HepG2 (cell line): Measurements from ENCODE around the gene PHF2. TPM values are rescaled to one million over a fixed set of nuclear protein-coding genes. Genes with fewer than 3 reads are reported as not detected.

ENCODE experiments used
- ARID2 ChIP-seq: sonication (generic); formaldehyde crosslinking; IDR thresholded peaks from 2 replicates; pipeline ENCODE4 v1.8.1; 2022; ENCODE audit warnings: mild to moderate bottlenecking, missing genetic modification reagents, borderline replicate concordance
- HMGA1 ChIP-seq: sonication (generic); formaldehyde crosslinking; conservative IDR thresholded peaks from 2 replicates; pipeline ENCODE4 v1.4.0; 2020; ENCODE audit warnings: missing genetic modification reagents
- HOXA5 ChIP-seq: sonication (generic); formaldehyde crosslinking; IDR thresholded peaks from 2 replicates; pipeline ENCODE4 v1.4.0; 2020; ENCODE audit warnings: missing genetic modification reagents
- MIXL1 ChIP-seq: IDR thresholded peaks from 2 replicates; pipeline ENCODE4 v1.6.1; 2016
- PCBP2 ChIP-seq: fragments of 200-400 bp; formaldehyde crosslinking; optimal IDR thresholded peaks from 2 replicates; pipeline ENCODE3; 2018; ENCODE audit warnings: low read length, low read depth; ENCODE audit not compliant: poor library complexity, severe bottlenecking
- POGZ ChIP-seq: sonication (generic); formaldehyde crosslinking; IDR thresholded peaks from 2 replicates; pipeline ENCODE4 v1.4.0; 2020; ENCODE audit warnings: mild to moderate bottlenecking, missing genetic modification reagents
- SNAI1 ChIP-seq: sonication (generic); formaldehyde crosslinking; IDR thresholded peaks from 2 replicates; pipeline ENCODE4 v1.5.0; 2020; ENCODE audit warnings: mild to moderate bottlenecking, missing genetic modification reagents, borderline replicate concordance
- SRSF9 ChIP-seq: fragments of 200-400 bp; formaldehyde crosslinking; IDR thresholded peaks from 2 replicates; pipeline ENCODE4 v1.6.1; 2018; ENCODE audit warnings: borderline replicate concordance, mild to moderate bottlenecking, low read depth, low read length; ENCODE audit not compliant: insufficient read depth, poor library complexity, severe bottlenecking
- WIZ ChIP-seq: sonication (generic); formaldehyde crosslinking; IDR thresholded peaks from 2 replicates; pipeline ENCODE4 v1.5.1; 2020; ENCODE audit warnings: mild to moderate bottlenecking, missing genetic modification reagents
- ZBTB20 ChIP-seq: sonication (generic); formaldehyde crosslinking; IDR thresholded peaks from 2 replicates; pipeline ENCODE4 v1.8.1; 2023; ENCODE audit warnings: missing genetic modification reagents, low read depth, mild to moderate bottlenecking, borderline replicate concordance
- ZNF180 ChIP-seq: sonication (generic); formaldehyde crosslinking; IDR thresholded peaks from 2 replicates; pipeline ENCODE4 v1.4.0; 2020; ENCODE audit warnings: low read depth, missing genetic modification reagents, borderline replicate concordance
- ZNF616 ChIP-seq: sonication (generic); formaldehyde crosslinking; IDR thresholded peaks from 2 replicates; pipeline ENCODE4 v1.5.0; 2020; ENCODE audit warnings: low read depth, mild to moderate bottlenecking, missing genetic modification reagents
- ZNF644 ChIP-seq: IDR thresholded peaks from 2 replicates; pipeline ENCODE4 v1.6.1; 2016; ENCODE audit warnings: low read depth
- ZNF75D ChIP-seq: sonication (generic); formaldehyde crosslinking; IDR thresholded peaks from 2 replicates; pipeline ENCODE4 v1.8.1; 2023; ENCODE audit warnings: missing genetic modification reagents, mild to moderate bottlenecking, borderline replicate concordance
- ZNF788 ChIP-seq: sonication (generic); formaldehyde crosslinking; IDR thresholded peaks from 2 replicates; pipeline ENCODE4 v1.5.0; 2020; ENCODE audit warnings: mild to moderate bottlenecking, missing genetic modification reagents, borderline replicate concordance
- polyA plus RNA-seq, 8 experiments: library from polyadenylated mRNA; depleted of rRNA in 3 of 8; stranded (reverse) in 7 of 8; unstranded in 1 of 8; fragments of >200 nt; fragmentation: Illumina TruSeq in 4 of 8; extraction: Trizol in 4 of 8; gene quantifications; 2 replicates each; pipeline versions ENCODE4 v1.2.1 to v1.2.3, GENCODE V29; 2011 to 2016; ENCODE audit warnings: low read depth in 4 of 8, missing spikeins in 1 of 8, mixed read lengths in 1 of 8; ENCODE audit not compliant: insufficient read depth in 1 of 8
- total RNA-seq, 5 experiments: library from RNA; depleted of rRNA; stranded (reverse); fragments of >200 nt; fragmentation: Illumina TruSeq; extraction: Trizol; gene quantifications; 2 replicates each; pipeline ENCODE4 v1.2.3, GENCODE V29; 2016; ENCODE audit warnings: low read depth in 1 of 5
- TF ChIP-seq, protein P1 (sequence below): IDR thresholded peaks from 2 replicates; pipeline ENCODE4 v1.6.1; 2016; ENCODE audit warnings: mild to moderate bottlenecking, missing biosample characterization, missing genetic modification reagents
- TF ChIP-seq, protein P2 (sequence below): sonication (generic); formaldehyde crosslinking; IDR thresholded peaks from 2 replicates; pipeline ENCODE4; 2020; ENCODE audit warnings: missing genetic modification reagents, mild to moderate bottlenecking, borderline replicate concordance
- TF ChIP-seq, protein P3 (sequence below): sonication (generic); formaldehyde crosslinking; conservative IDR thresholded peaks from 2 replicates; pipeline ENCODE4 v1.4.0; 2020; ENCODE audit warnings: missing genetic modification reagents
- TF ChIP-seq, protein P4 (sequence below): sonication (generic); formaldehyde crosslinking; IDR thresholded peaks from 2 replicates; pipeline ENCODE4 v1.4.0; 2020; ENCODE audit warnings: mild to moderate bottlenecking, missing genetic modification reagents
- TF ChIP-seq, protein P5 (sequence below): sonication (generic); formaldehyde crosslinking; IDR thresholded peaks from 2 replicates; pipeline ENCODE4 v1.5.0; 2020; ENCODE audit warnings: missing genetic modification reagents
- TF ChIP-seq, protein P6 (sequence below): sonication (generic); formaldehyde crosslinking; IDR thresholded peaks from 2 replicates; pipeline ENCODE4 v1.5.0; 2020; ENCODE audit warnings: mild to moderate bottlenecking, low read depth, missing genetic modification reagents, borderline replicate concordance

The PHF2 gene
- total and polyA plus RNA-seq, 2 of the 13 experiments (the other 11 are each of a cell fraction or from before 2014, with no cell fraction given): 6.6 to 9.1 TPM

DNA sequence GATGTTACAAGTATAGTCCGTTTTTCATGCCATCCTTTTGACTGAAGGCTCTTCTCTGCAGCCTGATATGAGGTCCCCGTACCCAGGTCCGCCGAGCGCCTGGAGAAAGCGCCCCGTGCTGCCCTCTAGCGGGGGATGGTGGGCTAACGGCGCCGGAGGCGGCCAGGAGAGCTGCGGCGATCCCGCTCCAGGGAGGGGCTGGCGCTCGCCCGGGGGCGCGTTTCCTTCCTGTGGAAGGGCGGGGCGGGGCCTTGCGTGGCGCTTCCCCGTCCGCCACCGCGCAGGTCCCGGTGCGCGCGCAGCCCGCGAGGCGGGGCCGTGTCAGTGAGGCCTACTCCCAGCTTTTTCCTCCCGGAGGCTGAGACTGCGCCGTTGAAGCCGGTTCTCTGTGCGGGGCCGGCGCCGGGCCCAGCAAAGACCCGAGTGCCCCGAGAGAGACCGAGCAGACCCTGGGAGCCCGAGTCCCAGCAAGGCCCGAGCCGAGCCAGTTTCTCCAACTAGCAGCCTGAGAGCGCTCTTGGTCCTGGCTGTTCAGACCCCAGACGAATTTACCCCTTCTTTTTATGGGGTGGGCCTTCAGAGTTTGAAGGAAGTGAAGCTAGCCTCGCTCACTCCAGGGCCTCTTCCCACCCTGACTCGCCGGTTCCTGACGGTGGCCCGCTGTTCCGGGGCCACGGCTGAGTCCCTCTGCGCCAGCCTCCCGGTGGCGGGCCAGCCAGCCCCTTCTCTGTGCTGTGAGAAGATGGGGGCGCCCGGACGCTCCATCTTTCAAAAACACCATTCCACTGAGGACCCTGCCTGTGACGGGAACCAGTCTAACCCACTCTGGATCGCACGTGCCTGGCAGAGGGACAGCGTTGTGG, 9.7 kb upstream of the PHF2 start (continued):
- TF ChIP-seq, protein P1, sequence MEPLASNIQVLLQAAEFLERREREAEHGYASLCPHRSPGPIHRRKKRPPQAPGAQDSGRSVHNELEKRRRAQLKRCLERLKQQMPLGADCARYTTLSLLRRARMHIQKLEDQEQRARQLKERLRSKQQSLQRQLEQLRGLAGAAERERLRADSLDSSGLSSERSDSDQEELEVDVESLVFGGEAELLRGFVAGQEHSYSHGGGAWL (CRISPR knock-in tag): peak; percentile 66
- TF ChIP-seq, protein P2, sequence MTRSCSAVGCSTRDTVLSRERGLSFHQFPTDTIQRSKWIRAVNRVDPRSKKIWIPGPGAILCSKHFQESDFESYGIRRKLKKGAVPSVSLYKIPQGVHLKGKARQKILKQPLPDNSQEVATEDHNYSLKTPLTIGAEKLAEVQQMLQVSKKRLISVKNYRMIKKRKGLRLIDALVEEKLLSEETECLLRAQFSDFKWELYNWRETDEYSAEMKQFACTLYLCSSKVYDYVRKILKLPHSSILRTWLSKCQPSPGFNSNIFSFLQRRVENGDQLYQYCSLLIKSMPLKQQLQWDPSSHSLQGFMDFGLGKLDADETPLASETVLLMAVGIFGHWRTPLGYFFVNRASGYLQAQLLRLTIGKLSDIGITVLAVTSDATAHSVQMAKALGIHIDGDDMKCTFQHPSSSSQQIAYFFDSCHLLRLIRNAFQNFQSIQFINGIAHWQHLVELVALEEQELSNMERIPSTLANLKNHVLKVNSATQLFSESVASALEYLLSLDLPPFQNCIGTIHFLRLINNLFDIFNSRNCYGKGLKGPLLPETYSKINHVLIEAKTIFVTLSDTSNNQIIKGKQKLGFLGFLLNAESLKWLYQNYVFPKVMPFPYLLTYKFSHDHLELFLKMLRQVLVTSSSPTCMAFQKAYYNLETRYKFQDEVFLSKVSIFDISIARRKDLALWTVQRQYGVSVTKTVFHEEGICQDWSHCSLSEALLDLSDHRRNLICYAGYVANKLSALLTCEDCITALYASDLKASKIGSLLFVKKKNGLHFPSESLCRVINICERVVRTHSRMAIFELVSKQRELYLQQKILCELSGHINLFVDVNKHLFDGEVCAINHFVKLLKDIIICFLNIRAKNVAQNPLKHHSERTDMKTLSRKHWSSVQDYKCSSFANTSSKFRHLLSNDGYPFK: no peak
- TF ChIP-seq WIZ (CRISPR knock-in tag) (no peak), ZNF788 (CRISPR knock-in tag) (peak; percentile 77; the same call in 1 of the 2 replicates), ZNF644 (CRISPR knock-in tag) (0 out of 2 replicates have a peak, but pooled peaks have one; percentile 26), HOXA5 (CRISPR knock-in tag) (peak; percentile 78), SNAI1 (peak; percentile 83; the same call in 1 of the 2 replicates), ZBTB20 (no peak), ZNF616 (CRISPR knock-in tag) (peak; percentile 42; the same call in 1 of the 2 replicates), MIXL1 (CRISPR knock-in tag) (peak; percentile 33; the same call in 1 of the 2 replicates), ZNF180 (no peak), SRSF9 (no peak), POGZ (CRISPR knock-in tag) (peak; percentile 58; the same call in 1 of the 2 replicates), ARID2 (CRISPR knock-in tag) (peak; percentile 91), PCBP2 (no peak), HMGA1 (no peak), ZNF75D (CRISPR knock-in tag) (no peak)
- TF ChIP-seq, protein P3, sequence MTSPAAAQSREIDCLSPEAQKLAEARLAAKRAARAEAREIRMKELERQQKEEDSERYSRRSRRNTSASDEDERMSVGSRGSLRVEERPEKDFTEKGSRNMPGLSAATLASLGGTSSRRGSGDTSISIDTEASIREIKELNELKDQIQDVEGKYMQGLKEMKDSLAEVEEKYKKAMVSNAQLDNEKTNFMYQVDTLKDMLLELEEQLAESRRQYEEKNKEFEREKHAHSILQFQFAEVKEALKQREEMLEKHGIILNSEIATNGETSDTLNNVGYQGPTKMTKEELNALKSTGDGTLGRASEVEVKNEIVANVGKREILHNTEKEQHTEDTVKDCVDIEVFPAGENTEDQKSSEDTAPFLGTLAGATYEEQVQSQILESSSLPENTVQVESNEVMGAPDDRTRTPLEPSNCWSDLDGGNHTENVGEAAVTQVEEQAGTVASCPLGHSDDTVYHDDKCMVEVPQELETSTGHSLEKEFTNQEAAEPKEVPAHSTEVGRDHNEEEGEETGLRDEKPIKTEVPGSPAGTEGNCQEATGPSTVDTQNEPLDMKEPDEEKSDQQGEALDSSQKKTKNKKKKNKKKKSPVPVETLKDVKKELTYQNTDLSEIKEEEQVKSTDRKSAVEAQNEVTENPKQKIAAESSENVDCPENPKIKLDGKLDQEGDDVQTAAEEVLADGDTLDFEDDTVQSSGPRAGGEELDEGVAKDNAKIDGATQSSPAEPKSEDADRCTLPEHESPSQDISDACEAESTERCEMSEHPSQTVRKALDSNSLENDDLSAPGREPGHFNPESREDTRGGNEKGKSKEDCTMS: no peak
- TF ChIP-seq, protein P4, sequence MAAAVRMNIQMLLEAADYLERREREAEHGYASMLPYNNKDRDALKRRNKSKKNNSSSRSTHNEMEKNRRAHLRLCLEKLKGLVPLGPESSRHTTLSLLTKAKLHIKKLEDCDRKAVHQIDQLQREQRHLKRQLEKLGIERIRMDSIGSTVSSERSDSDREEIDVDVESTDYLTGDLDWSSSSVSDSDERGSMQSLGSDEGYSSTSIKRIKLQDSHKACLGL (CRISPR knock-in tag): peak; percentile 86
- TF ChIP-seq, protein P5, sequence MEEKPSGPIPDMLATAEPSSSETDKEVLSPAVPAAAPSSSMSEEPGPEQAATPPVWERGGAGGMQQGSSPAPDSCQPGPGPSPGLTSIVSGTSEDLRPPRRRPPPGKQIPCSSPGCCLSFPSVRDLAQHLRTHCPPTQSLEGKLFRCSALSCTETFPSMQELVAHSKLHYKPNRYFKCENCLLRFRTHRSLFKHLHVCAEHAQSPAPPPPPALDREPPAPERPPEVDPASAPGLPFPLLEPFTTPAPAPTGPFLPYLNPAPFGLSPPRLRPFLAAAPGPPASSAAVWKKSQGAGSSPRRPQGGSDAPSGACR (CRISPR knock-in tag): peak; percentile 30; the same call in 1 of the 2 replicates
- TF ChIP-seq, protein P6, sequence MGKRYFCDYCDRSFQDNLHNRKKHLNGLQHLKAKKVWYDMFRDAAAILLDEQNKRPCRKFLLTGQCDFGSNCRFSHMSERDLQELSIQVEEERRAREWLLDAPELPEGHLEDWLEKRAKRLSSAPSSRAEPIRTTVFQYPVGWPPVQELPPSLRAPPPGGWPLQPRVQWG (CRISPR knock-in tag): no peak
